Activated naive CD4-positive, alpha-beta T cell treated with anti-CD3 and anti-CD28 coated beads, Interleukin-2, amount 50 U/mL, for 24 hours (primary cell): Measurements from ENCODE around the gene LY6G6F.

ENCODE experiments used
- H3K27ac Mint-ChIP-seq: one replicate; pipeline ENCODE4 v1.8.0; 2021; ENCODE audit warnings: mild to moderate bottlenecking, mixed read lengths
- H3K27me3 Mint-ChIP-seq: one replicate; pipeline ENCODE4 v1.8.0; 2021; ENCODE audit warnings: mixed read lengths
- H3K36me3 Mint-ChIP-seq: one replicate; pipeline ENCODE4 v1.8.0; 2021; ENCODE audit warnings: mixed read lengths
- H3K4me1 Mint-ChIP-seq: one replicate; pipeline ENCODE4 v1.8.0; 2021; ENCODE audit warnings: mixed read lengths
- H3K4me3 Mint-ChIP-seq: one replicate; pipeline ENCODE4 v1.8.0; 2021; ENCODE audit warnings: mild to moderate bottlenecking, mixed read lengths
- H3K9me3 Mint-ChIP-seq: one replicate; pipeline ENCODE4 v1.8.0; 2021; ENCODE audit warnings: mixed read lengths

LY6G6F gene

GRCh38 chr6:31736021-31736767 is 29.5 kb downstream of the LY6G6F start, which contains the start of gene CLIC1:
TSS of gene CLIC1 (minus strand) at chr6:31736530. CDS start at chr6:31736300, 230 bp downstream.
- Mint-ChIP-seq H3K9me3 (no peaks in the 10 kb centered on the region), H3K4me1 (peaks cover 55% of the 10 kb centered on the region), H3K4me3 (peak within 1 kb of the TSS; percentile 96), H3K27ac (peak within 1 kb of the TSS; percentile 92), H3K36me3 (peaks cover 7% of the 10 kb centered on the region), H3K27me3 (no peaks in the 10 kb centered on the region)

DNA sequence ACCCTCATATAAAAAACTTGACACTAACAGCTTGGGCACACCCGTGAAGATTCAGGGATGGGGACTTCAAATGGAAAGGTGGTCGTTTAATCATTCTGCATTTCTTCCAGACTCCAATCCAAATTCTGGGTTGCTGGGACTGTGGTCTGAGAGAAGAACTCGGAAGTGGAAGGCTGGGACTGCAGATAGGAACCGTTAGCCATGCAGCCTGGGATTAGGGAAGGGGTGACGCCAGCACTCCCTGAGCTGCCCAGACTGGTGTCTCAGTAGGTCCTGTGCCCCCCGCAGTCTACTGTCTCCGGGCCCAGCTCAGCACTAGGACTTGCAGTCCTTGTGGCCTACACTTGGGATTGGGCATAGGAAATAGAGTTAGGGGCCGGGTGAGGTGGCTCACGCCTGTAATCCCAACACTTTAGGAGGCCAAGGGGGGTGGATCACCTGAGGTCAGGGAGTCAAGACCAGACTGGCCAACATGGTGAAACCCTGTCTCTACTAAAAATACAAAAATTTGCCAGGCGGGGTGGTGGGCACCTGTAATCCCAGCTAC is 30.2 kb downstream of the LY6G6F start:
- Mint-ChIP-seq H3K4me3 (peak overlapping the region; percentile 96), H3K27me3 (no peaks in the 10 kb centered on the region), H3K27ac (peak overlapping the region; percentile 65), H3K4me1 (peaks cover 58% of the 10 kb centered on the region), H3K9me3 (no peaks in the 10 kb centered on the region), H3K36me3 (peaks cover 10% of the 10 kb centered on the region)

GRCh38 chr6:31737315-31737990 is 30.8 kb downstream of the LY6G6F start:
- Mint-ChIP-seq H3K27ac (peak overlapping the region; percentile 66), H3K4me3 (peak overlapping the region; percentile 96), H3K27me3 (no peaks in the 10 kb centered on the region), H3K36me3 (peaks cover 9% of the 10 kb centered on the region), H3K9me3 (no peaks in the 10 kb centered on the region), H3K4me1 (peaks cover 59% of the 10 kb centered on the region)

- H3K4me3 Mint-ChIP-seq: peak overlapping the region; percentile 96
- H3K9me3 Mint-ChIP-seq: no peaks in the 10 kb centered on the region
- peaks cover 56% of the 10 kb centered on the region for H3K4me1 Mint-ChIP-seq
- H3K27ac Mint-ChIP-seq: peak overlapping the region; percentile 66
- peaks cover 10% of the 10 kb centered on the region for H3K36me3 Mint-ChIP-seq
- no peaks in the 10 kb centered on the region for H3K27me3 Mint-ChIP-seq
These were observed 31.6 kb downstream of the LY6G6F start for GRCh38 chr6:31737991-31738979.

DNA sequence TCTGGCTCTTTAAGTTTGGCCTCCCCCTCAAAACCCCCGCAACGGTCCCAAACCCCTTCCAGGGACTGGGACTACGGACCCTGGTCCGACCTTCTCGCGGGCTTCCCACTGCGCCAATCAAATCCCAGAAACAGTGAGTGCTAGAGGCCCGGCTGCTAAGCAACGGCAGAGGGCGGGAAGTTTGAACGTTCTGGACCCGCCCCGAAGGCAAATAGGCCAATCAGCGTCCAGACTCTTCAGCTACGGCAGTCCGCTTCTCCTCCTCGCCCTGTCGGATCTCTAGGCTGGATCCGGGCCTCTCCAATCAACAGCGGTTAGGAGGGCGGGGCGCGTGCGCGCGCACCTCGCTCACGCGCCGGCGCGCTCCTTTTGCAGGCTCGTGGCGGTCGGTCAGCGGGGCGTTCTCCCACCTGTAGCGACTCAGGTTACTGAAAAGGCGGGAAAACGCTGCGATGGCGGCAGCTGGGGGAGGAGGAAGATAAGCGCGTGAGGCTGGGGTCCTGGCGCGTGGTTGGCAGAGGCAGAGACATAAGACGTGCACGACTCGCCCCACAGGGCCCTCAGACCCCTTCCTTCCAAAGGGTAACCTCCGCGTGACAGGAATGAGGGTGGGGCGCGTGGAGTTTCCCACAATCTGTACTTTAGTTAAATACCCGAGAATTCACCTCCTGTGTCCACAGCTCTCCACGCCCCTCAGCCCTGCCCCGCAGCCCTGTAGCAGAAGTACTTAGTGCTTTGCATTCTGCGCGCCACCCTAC is 33.2 kb downstream of the LY6G6F start, which contains the start of gene MSH5:
TSS of gene MSH5 (plus strand) at position 367 of the 758 bp plus-strand sequence. CDS start 462 bp downstream, outside the sequence.
- Mint-ChIP-seq H3K9me3 (no peaks in the 10 kb centered on the region), H3K36me3 (peaks cover 10% of the 10 kb centered on the region), H3K4me1 (peaks cover 43% of the 10 kb centered on the region), H3K4me3 (peak within 1 kb of the TSS; percentile 98), H3K27ac (peak within 1 kb of the TSS; percentile 94), H3K27me3 (no peaks in the 10 kb centered on the region)

- Mint-ChIP-seq H3K9me3 (no peaks in the 10 kb centered on the region), H3K4me3 (peak overlapping the region; percentile 98), H3K36me3 (peaks cover 10% of the 10 kb centered on the region), H3K27me3 (no peaks in the 10 kb centered on the region), H3K27ac (peak overlapping the region; percentile 94), H3K4me1 (peaks cover 43% of the 10 kb centered on the region)
These were observed 33.9 kb downstream of the LY6G6F start for GRCh38 chr6:31740397-31741223.

DNA sequence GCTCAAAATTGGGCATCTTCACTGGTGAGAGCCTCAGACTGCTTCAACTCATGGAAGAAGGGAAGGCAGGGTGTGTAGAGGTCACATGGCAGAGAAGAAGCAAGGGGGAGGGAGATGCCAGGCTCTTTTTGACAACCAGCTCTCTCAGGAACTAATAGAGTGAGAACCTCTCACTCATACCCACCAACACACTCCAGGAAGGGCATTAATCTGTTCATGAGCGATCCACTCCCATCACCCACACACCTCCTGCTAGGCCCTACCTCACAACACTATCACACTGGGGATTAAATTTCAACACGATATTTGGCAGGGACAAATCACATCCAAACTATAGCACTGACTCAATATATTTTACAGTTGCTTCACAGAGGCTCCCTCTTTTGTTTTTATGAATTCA is 35.1 kb downstream of the LY6G6F start:
- no peaks in the 10 kb centered on the region for H3K9me3 Mint-ChIP-seq
- H3K4me1 Mint-ChIP-seq: peaks cover 39% of the 10 kb centered on the region
- H3K36me3 Mint-ChIP-seq: peaks cover 10% of the 10 kb centered on the region
- no peak overlapping the region for H3K27ac Mint-ChIP-seq
- H3K27me3 Mint-ChIP-seq: no peaks in the 10 kb centered on the region
- H3K4me3 Mint-ChIP-seq: peak overlapping the region; percentile 65

DNA sequence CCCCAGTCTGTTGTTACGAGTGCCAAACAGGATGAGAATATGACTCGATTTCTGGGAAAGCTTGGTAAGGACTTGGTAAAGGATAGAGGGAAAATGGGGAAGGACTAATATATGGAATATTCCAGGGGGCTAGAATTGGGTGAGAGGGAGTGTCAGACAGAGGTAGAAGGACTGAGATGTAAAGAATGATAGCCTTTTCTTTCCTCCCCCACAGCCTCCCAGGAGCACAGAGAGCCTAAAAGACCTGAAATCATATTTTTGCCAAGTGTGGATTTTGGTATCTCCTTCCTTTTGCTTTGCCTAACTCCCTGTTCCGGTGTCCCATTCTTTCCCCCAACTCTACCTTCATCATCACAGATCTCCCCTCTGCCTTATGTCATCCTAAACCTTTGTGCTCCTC is 36.2 kb downstream of the LY6G6F start:
- peaks cover 10% of the 10 kb centered on the region for H3K36me3 Mint-ChIP-seq
- H3K4me3 Mint-ChIP-seq: no peak overlapping the region
- no peak overlapping the region for H3K27ac Mint-ChIP-seq
- H3K9me3 Mint-ChIP-seq: no peaks in the 10 kb centered on the region
- peaks cover 28% of the 10 kb centered on the region for H3K4me1 Mint-ChIP-seq
- no peaks in the 10 kb centered on the region for H3K27me3 Mint-ChIP-seq

DNA sequence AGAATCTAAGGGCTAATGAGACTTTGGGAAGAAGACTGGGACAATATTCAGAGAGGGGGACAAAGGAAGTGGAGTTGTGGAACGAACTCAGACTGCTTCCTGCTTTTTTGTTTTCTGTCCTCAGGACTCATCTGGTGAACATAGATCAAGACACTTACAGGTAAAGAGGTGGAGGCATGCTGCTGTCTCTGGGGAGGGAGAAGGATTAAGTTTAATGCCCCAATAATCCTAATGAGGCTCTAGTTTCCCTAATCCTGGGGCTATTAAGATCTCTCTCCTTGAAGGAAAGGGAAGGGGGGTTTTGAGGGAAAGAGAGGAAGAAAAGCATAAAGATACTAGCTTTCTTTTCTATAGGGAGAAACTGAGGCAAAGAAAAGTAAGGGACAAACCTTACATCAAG is 37.8 kb downstream of the LY6G6F start:
- Mint-ChIP-seq H3K4me1 (peaks cover 13% of the 10 kb centered on the region), H3K27me3 (no peaks in the 10 kb centered on the region), H3K36me3 (peaks cover 10% of the 10 kb centered on the region), H3K4me3 (no peak overlapping the region), H3K9me3 (no peaks in the 10 kb centered on the region), H3K27ac (no peak overlapping the region)

DNA sequence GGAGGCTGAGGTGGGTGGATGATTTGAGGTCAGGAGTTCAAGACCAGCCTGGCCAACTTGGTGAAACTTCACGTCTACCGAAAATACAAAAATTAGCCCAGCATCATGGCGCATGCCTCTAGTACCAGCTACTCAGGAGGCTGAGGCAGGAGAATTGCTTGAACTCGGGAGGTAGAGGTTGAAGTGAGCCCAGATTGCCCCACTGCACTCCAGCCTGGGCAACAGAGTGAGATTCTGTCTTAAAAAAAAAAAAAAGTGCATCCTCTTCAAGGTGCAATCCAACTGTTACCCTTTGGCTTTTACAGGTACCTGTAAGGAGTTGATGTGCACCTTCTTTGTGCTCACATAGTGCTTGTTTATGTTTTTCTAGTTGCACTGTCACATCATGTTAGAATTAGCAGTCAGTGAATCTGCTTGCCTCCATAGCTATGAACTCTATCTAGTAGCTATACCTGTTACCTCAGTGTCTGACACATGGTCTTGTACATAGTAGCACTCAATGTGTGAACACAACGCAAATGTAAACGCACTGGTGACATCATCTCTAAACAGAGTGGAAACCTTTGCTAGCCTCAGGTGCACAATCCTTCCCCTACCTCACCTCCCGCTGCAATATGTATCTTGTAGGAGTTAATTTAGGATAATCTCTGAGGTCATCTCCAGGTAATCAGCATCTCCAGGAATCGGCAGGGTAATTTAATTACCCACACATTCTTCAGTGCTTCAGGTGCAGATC is 42.8 kb downstream of the LY6G6F start:
- H3K27ac Mint-ChIP-seq: no peak overlapping the region
- no peak overlapping the region for H3K4me3 Mint-ChIP-seq
- H3K27me3 Mint-ChIP-seq: no peaks in the 10 kb centered on the region
- H3K9me3 Mint-ChIP-seq: no peaks in the 10 kb centered on the region
- H3K36me3 Mint-ChIP-seq: no peaks in the 10 kb centered on the region
- no peaks in the 10 kb centered on the region for H3K4me1 Mint-ChIP-seq

- H3K4me1 Mint-ChIP-seq: no peaks in the 10 kb centered on the region
- H3K4me3 Mint-ChIP-seq: no peak overlapping the region
- no peaks in the 10 kb centered on the region for H3K27me3 Mint-ChIP-seq
- no peaks in the 10 kb centered on the region for H3K36me3 Mint-ChIP-seq
- no peak overlapping the region for H3K27ac Mint-ChIP-seq
- no peaks in the 10 kb centered on the region for H3K9me3 Mint-ChIP-seq
These were observed 43.9 kb downstream of the LY6G6F start for GRCh38 chr6:31750411-31751022.

GRCh38 chr6:31752739-31753319 is 46.2 kb downstream of the LY6G6F start:
- Mint-ChIP-seq H3K27ac (peak overlapping the region; percentile 43), H3K9me3 (no peaks in the 10 kb centered on the region)

DNA sequence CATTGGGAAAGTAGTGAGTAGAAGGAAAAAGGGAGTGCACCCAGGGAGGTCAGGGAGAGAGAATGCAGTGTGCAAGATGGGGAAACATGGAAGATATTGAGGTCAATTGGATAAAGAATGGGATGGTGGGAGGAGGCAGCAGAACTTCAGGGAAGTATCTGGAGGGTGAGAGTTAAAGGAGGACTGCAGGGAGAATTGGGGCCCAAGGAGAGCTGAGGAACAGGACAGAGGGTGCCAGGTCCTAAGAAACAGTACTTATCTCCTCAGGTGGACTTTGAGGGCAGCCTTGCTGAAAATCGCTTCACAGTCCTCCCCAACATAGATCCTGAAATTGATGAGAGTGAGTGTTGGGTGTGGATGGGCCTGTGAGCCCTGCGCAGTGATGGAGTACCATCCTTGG is 51.6 kb downstream of the LY6G6F start:
- H3K27ac Mint-ChIP-seq: no peak overlapping the region
- H3K4me3 Mint-ChIP-seq: no peak overlapping the region
- no peaks in the 10 kb centered on the region for H3K4me1 Mint-ChIP-seq
- H3K36me3 Mint-ChIP-seq: peaks cover 15% of the 10 kb centered on the region
- no peaks in the 10 kb centered on the region for H3K9me3 Mint-ChIP-seq
- no peaks in the 10 kb centered on the region for H3K27me3 Mint-ChIP-seq

More at GRCh38 chr6:31752739-31753319, 46.2 kb downstream of the LY6G6F start:
- H3K27me3 Mint-ChIP-seq: no peaks in the 10 kb centered on the region
- no peaks in the 10 kb centered on the region for H3K4me1 Mint-ChIP-seq
- no peak overlapping the region for H3K4me3 Mint-ChIP-seq
- H3K36me3 Mint-ChIP-seq: no peaks in the 10 kb centered on the region
